Measurements from ENCODE around the gene THSD7A. TPM values are rescaled to one million over a fixed set of nuclear protein-coding genes. Genes with fewer than 3 reads are reported as not detected.

The THSD7A gene
- total RNA-seq, 2 experiments from 2014 or later: not detected

DNA sequence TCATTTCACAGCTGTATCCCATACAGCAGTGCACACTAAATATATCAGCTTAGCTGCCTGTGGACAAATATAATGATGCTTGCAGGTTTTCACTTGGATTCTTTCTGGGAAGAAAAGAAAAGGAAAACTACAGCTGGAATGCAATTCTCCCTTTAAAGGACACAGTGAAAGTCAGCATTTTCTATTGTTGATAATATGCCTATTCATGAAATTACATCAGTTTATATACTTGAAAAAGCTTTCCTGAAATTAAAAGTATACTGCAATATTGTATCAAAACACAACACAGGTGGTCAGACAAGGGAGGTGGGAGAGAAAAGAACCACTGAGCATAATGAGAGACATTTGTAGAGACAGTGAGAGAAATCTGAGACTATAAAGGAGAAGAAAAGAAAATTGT, 20.3 kb downstream of the THSD7A start:
- ChIA-PET POLR2A (no interaction called here), CTCF (no interaction called here)

DNA sequence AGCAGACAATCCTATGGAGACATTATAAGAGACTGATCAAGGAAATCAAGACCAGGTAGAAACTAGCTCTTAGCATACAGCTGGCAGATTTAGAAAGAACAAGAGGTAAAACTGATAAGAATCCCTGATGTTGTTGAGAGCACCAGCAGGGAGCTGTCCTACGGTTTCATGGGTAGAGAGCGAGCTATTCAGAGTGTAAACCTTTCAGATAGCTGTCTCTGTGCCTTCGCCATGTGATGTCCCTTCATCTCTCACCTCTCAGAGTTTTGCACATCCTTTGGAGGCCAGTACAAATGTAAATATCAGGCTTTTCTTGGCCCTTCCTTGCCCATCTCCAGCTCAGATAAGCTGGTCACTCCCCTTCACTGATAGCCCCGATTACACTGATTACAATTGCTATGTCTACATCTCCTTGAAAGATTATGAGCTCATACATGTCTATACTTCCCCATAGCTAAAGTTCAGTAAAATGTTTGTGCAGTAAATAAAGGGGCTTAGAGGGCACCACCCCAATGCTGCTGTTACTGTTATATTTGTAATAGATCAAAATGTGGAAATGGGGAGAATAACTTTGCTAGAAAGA, 21.9 kb downstream of the THSD7A start:
- CTCF ChIA-PET: interaction anchor here (0.6 kb wide), 1 partner anchor 582 kb away, joined by 3 read pairs; no protein-coding TSS in a partner anchor
- POLR2A ChIA-PET: no interaction called here

DNA sequence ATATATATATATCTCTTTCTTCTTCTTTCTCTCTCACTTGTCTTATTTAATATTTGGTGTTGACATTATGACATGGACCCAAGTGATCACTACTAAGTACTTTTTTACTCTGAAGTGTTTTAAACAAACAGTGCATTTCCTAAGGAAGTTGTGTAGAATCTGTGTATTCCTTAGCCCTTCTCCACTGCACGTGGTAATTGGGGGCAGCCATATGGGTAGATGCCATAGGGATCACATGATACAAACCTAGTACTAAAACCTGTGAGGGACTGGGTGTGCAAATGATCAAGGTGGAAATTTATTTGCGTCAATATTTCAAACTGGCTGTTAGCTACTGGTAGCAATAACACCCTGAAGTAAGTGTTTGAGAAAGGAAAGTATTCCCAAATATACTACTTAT, 25.0 kb downstream of the THSD7A start:
- POLR2A ChIA-PET: no interaction called here

DNA sequence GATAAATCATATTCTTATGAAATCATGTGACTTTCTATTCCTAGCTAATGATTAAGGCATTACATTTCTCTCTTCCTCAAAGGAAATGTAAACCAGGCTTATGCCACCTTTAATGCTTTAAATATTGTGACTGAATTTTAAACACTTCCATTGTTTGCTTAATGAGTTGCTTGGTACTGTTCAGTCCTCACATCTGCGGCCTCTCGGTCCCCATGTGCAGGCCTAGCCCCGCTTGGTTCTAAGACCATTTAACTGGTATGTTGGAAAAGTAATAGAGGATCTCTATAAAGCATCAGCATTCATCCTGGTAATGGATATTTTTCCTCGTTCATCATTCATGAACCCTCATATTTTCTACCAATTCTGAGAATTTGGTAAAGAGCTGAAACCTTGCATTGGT, 27.4 kb downstream of the THSD7A start:
- CTCF ChIA-PET: no interaction called here
- POLR2A ChIA-PET: no interaction called here

More for the DNA sequence above, 25.0 kb downstream of the THSD7A start:
- CTCF ChIA-PET: no interaction called here

DNA sequence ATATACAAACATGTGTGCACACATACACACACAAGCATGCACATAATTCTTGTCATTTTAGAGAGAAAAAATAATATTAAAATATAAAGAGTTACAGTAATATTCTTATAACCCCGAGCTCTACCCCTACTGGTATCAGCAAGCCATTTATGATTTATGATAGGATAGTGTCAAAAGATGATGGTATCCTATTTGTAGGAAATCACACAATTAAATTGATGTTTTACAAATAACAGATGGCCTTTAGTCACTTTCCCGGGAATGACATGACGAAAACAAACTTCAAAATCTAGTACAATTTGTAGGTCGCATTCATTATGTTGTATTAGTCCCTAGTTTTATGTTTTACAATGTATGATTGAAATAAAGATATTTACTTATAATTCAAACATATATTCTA, 36.8 kb downstream of the THSD7A start:
- POLR2A ChIA-PET: no interaction called here
- CTCF ChIA-PET: no interaction called here

DNA sequence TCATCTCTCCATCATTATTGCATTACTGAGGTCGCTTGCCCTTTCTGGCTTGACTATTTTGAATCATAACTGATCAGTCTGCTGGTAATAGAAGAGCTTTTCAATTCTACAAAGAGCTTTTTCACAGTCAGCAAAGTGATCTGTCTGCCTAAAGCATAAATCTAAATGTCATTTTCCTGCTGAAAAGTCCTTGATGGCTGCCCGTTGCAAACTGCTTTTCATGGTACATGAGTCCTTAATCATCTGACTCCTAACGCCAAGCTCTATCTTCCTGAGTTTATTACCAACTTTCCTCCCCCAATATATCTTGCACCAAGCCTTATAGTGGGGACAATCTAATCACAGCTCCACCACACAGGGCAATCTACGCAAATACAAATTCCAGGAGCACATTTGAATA, 39.8 kb downstream of the THSD7A start:
- ChIA-PET CTCF (no interaction called here), POLR2A (no interaction called here)

DNA sequence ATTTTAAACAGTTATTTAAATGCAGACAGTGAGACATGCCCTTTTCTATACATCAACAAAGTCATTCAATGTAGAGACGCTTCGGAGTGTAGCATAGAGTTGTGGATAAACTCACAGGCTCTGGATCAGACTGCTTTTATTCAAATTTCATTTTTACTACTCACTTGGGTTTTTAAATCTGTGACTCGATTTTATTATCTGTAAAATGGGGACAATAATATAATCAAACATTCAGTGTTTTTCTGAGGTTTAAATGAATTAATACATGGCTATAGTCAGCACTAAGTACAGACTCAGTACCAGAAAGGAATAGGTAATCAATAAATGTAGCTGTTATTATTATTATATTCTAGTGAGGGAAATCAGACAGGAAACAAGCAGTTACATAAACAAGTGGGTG, 43.4 kb downstream of the THSD7A start:
- ChIA-PET POLR2A (no interaction called here), CTCF (no interaction called here)

DNA sequence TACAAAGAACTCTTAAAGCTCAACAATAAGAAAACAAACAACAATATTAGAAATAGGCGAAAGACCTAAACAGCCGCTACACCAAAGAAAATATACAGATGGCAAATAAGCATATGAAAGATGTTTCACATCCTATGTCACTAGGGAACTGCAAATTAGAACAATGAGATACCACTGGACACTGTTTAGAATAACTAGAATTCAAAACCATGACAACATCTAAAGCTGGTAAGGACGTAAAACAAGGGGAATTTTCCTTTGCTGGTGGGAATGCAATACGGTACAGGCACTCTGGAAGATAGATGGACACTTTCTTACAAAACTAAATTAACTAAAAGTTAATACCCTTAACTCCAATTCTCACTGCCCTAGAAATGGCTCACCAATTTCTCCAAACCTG, 44.5 kb downstream of the THSD7A start:
- POLR2A ChIA-PET: no interaction called here
- CTCF ChIA-PET: no interaction called here

DNA sequence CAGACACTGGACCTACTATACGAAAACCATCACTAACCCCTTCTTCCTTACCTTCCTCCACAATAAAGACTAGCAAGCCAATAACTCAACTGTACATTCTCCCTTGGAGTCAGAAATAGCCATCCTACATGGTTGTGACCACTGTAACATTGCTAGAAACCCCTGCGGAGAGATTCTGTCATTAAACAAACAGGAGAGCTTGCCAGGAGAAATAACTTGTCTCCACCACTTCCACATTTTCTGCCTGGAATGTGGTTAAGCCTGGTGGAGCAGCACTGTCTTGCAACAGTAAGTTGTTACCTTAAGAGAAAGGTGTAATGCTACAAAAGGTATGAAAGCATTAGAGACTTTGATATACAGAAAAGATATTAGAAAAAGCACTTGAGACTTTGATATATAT, 45.8 kb downstream of the THSD7A start:
- ChIA-PET CTCF (no interaction called here), POLR2A (no interaction called here)

DNA sequence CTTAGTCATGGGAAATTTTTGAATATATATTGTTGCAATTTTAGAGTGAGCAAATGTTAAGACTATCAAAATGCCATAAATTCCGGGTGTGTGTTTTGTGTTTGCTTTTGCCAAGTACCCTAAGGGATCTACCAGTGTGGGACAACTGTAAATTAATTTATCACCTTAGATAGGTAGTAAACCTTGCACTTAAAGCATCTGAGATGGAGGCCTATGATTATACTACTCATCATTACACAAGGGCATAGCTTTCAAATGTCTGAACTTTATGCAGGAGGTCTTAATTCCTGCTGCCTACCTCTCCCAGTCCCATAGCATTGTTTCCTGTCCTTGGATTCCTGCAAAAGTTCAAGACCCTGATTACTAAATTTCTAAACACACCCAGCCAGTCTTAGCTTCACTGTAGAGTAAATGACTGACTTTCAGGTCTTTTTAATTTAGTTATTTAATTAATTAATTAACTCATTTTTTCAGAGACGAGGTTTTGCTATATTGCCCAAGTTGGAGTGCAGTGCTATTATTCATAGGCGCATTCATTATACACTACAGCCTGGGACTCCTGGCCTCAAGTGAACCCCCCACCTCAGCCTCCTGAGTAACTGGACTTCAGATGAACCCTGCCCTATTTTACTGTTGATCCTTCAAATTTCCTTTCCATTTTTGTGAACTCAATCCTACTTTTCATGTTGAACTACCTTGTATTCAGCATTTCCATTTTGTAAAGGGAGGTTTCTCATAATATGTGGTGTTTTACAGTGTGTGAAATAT, 47.0 kb downstream of the THSD7A start:
- CTCF ChIA-PET: no interaction called here
- POLR2A ChIA-PET: no interaction called here

DNA sequence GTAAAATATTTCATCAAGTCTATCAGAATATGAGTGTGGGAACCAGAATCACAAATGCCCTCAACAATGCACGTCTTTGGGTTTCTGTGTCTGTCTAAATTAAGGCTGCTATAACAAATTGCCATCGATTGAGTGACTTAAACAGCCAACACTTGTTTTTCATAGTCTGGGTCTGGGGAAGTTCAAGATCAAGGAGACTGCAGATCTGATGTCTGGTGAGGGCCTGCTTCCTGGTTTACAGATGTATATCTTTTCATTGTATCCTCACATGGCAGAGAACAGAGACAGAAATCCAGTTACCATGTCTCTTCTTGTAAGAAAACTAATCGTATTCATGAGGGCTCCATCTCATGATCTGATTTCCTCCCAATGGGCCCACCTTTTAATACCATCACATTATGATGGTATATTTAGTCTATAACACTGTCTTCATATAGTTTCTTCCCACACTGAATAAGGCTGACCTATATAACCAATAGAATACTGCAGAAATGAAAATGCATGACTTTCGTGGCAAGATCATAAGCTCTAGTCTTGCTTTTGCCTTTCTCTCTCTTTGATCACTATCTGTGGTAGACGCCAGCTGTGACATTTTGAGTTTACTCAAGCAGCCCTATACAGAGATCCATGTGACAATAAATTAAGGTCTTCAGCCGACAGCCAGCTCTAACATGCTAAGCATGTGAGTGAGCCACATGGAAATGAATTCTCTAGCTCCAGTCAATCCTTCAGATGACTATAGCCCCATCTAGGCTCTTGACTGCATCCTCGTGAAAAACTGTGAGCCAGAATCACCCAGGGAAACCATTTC, 51.9 kb downstream of the THSD7A start:
- ChIA-PET CTCF (no interaction called here), POLR2A (no interaction called here)

DNA sequence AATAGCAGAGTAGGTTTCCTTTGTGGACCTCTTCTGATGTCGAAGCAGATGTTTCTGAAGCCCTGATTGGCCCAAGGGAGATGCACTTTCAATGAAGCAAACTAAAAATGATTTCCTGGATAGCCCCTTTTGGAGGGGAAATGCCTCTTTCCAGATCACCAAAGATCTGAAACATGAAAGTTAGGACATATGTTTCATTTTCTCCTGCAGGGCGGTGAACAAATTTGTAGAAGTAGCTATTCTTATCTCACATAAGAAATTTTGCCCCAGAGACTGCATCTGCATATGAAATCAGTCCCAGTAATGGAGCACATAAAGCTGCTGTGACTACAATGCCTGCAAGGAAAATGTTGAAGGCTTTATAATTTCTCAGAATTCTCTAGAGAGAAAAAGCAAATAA, 56.0 kb downstream of the THSD7A start:
- ChIA-PET POLR2A (no interaction called here), CTCF (no interaction called here)

DNA sequence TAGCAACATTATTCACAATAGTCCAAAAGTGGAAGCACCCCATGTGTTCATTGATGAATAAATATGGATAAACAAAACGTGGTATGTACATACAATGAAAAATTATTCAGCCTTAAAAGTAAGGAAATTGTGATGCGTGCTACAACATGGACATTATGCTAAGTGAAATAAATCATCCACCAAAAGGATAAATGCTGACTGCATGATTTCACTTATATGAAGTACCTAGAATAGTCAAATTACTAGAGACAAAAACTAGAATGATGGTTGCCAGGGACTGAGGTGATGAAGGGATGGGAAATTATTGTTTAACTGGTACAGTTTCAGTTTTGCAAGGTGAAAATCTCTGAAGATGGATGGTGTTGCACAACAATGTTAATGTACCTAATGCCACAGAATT, 56.6 kb downstream of the THSD7A start:
- ChIA-PET CTCF (no interaction called here), POLR2A (no interaction called here)

DNA sequence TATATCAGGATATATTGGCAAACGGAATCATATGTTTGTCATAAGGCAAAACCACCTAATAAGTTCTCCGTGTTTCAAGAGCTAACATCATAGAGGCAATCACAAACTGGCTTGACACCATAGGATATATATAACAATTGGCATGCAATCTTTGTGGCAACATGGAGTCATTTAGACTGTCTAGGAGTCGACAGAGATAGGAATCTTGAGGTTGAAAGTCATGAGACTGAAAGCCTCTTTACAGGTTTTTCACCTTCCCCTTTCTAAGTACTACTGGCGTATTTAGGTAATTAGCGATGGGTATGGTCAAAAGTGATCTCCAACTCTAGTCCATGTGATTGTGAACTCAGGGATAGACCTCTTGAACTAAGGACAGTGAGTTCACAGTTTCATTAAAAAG, 63.7 kb downstream of the THSD7A start:
- CTCF ChIA-PET: no interaction called here
- POLR2A ChIA-PET: no interaction called here

DNA sequence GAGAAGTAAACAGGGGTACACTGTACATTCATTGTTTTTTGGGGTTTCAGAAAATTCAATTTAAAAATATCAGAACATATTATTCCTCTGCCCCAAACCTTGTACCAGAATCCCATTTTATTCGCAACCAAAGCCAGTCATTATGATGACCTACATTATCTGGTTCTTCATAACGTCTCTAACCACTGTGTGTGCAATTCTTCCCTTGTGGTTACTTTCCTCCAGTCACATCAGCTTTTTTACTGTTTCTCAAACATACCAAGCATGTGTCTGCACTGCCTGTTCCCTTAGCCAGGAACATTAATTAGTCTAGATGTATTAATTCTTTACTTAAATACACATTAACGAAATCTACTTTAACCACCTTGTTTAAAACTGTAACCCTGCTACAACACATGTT, 64.8 kb downstream of the THSD7A start:
- ChIA-PET POLR2A (no interaction called here), CTCF (no interaction called here)

DNA sequence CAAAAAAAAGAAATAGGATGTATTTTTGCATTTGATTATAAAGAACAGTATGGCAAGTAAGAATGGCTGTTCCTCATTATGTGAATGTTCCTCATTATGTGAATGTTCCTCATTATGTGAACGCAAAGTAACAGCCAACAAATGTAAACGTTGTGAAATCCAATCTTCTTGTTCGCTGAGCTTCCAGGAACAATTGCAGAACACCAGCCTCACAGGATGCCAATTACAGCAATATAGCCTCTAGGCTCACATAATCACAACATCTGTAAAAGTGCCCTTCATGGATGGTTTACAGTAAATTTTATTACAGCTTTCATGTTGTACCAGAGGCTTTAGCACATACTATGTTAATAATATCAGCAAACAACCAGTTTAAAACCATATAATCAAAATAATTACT, 71.6 kb downstream of the THSD7A start:
- ChIA-PET CTCF (no interaction called here), POLR2A (no interaction called here)

DNA sequence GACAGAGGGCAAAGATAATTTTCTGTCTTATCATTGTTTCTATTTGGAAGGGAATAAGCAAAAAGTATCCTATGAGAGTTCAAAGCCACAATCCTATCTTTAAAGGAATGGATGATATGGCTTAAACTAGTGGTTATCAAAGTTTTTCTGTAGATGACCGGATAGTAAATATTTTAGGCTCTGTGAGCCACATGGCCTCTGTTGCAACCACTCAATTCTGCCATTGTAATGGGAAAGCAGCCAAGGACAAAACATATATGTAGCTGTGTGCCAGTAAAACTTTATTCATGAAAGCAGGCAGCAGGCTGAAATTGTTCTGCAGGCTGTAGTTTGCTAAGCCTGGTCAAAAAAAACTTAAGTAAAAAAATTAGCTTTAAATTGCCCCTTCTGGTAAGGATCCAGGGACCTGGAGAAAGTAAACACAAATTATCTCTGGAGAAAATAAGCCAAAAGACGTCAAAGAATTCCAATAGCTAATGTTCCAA, 73.3 kb downstream of the THSD7A start:
- CTCF ChIA-PET: no interaction called here
- POLR2A ChIA-PET: no interaction called here

DNA sequence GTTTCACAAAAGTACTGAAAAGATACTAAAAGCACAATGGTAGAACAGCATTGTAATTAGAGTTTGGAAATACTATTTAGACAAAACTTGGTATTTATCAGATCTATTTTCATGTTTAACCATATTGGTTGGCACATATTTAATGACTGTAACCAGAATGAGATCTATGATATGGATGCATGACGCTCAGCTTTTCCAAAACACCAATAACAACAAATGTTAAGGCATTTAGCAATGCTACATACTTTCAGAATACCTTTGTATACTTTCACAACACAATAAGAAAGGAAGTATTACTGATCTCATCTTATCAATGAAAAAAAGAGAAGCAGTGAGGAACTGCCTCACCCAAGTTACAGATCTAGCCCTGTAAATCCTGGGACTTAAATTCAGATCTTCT, 74.8 kb downstream of the THSD7A start:
- ChIA-PET POLR2A (no interaction called here), CTCF (no interaction called here)

DNA sequence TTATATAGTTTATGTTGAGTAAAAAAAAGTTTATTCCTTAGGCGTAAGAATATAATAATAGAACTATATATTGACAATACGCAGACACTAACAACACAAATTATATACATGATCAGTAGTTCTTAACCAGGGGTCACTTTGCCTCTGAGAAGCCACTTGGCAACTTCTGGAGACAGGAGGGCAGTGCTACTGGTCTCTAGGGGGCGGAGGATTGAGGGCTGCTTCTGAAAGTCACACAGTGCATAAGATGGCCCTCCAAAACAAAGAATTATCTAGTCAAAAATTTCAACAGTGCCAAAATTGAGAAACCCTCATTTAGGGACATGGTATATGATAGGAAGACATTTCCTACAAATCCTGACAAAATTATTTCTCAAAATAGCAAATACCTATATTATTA, 77.1 kb downstream of the THSD7A start:
- CTCF ChIA-PET: no interaction called here
- POLR2A ChIA-PET: no interaction called here

DNA sequence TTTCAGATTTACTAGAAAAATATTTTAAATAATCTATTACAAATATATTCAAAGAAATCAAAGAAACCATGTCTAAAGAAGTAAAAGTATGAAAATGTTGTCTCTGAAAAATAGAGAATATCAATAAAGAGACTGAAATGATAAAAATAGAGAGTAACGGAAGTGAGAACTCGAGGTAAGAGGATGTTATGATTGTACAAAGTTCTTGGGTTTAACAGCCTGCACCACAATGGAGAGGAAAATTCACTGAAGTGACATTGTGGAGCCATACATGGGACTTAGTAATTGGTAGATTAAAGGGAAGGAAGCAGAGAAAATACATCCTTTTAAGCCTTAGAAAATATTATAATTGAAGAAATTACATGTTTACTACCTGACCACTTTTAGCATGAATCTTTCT, 77.9 kb downstream of the THSD7A start:
- CTCF ChIA-PET: no interaction called here
- POLR2A ChIA-PET: no interaction called here

DNA sequence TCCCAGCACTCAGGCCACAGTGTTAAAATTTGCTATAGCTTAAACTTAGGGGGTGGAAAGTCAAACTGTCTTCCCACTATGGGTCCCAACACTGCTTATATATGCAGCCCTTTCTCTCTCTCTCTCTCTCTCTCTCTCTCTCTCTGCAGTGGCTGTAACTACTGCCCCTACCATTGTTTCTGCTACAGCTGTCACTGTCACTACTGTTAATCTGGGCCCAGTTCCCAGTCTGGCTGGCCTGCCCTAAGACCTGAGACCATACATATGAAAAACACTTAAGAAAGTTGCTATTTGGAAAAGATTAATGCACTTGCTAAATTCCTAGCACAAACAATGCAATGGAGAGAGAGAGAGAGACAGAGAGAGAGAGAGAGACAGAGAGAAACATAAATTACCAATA, 78.6 kb downstream of the THSD7A start:
- ChIA-PET CTCF (no interaction called here), POLR2A (no interaction called here)
